Fibroblast of skin of right biceps (primary cell): ENCODE measurements around the gene NKPD1.
"Not testable (repeated sequence)": the region's sequence is repeated elsewhere in the genome, so short reads cannot be mapped to it uniquely, and the experiment has no call there.

ENCODE experiments used
- DNase-seq: peaks from one replicate; pipeline ENCODE4 v3.0.0-alpha.2; 2013

NKPD1 gene

DNA sequence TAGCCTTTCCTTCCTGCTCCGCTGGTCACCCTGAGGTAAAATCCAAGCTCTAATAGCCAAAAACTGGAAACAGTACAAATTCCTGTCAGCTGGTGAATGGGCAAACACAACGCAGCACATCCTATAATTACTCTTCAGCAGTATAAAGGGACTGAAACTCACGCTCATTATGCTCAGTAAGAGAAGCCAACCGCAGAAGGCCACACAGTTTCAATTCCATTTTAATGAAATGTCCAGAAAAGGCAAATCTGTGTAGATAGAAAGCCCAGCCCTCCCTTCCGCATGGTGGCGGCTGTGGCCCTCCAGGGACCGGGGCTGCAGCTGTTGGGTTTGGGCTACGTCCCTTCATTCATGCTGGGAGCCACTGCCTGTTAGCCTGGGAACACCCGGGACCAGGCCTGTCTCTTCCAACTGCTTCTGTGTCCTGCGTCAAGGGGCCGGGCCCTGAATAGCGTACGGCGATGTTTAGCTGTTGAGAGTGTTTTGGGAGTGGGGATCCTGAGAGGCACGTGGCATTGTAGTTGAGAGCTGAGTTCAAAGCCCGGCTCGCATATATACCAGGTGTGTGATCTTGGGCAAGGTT is 23.5 kb downstream of the NKPD1 start:
- no peak for DNase-seq

- no peak for DNase-seq
Observed at GRCh38 chr19:45136507-45137178, 24.1 kb downstream of the NKPD1 start.

DNA sequence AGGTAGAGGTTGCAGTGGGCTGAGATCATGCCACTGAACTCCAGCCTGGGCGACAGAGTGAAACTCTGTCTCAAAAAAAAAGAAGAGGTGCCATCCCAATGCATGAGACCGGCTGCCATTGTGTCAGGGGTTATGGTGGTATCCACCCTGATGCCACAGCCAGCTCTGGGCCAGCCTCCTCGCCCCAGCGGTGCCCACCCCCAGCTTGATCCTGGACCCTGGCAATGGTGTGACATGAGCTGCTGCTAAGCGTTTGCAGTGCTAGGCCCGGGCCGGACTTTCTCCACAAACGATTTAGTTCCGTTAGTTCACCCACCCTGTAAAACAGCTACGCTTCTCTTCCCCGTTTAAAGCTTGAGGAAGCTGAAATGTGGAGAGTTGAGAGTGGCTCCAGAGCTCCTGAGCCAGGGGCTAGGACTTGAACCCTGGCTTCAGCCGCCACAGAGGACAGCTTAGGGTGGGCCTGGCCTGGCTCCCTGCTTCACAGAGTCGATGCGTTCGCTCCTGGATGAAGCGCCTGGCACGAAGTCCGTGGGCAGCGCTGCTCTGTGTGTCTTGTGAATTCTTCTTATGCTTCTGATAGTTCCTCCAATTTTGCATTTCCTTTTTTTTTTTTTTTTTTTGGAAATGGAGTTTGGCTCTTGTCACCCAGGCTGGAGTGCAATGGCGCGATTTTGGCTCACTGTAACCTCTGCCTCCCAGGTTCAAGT is 25.5 kb downstream of the NKPD1 start:
- no peak for DNase-seq

DNA sequence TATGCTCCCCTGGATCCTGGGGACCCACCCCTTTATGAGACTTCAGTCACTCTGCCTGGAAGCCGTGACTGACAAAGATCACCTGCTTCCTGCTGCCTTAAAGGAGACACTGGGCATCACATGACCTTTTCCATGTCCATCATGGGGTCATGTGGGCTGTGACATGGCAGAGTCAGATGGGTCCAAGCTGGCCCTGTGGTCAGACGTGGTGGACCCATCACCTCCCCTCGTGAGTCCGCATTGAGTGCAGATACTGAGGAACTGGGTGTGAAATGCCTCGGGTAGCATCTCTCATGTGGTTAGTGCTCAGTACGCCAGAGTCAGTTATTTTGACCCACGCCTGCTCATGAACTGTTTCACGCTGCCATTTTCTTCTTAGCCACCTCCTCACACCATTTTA is 27.1 kb downstream of the NKPD1 start:
- DNase-seq: no peak

GRCh38 chr19:45130888-45131615 is 29.7 kb downstream of the NKPD1 start:
- DNase-seq: no peak

DNA sequence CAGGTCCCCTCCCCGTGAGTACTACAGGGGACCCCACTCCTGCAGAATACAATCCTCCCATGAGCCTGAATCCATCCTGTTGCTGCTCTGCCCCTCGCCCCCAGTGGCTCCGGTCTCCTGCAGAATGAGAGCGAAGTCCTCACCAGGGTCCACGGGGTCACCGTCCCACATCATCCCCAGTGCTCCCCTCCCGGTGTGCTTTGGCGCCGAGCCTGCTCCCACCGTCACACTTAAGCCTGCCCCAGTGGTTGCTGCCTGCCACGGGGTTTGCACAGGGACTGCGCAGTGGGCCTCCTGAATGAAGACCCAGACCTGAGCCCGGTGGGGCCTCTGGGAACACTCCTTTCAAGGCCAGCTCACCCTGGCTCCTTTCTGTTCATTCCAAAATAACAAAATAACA is 30.5 kb downstream of the NKPD1 start:
- no peak for DNase-seq

GRCh38 chr19:45128806-45129205 is 32.0 kb downstream of the NKPD1 start:
- no peak for DNase-seq

DNA sequence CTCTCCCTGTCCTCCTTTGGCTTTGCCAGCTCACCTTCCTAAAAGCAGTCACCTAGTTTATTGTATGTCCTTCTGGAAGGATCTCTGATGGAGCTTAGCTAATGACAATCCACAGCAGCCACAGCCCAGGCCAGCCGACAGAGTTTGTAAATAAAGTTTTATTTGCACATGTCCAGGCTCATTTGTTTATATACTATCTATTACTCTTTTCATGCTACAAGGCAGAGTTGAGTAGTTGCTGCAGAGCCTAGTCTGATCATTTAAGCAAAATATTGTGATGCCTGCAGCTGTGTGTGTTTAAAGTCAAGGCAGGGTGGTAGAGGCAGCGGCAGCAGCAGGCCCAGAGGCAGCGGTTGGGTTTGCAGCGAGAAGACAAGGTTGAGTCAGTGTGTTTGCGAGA is 32.6 kb downstream of the NKPD1 start:
- DNase-seq: no peak

- DNase-seq: no peak
Observed at GRCh38 chr19:45126654-45127053, 34.1 kb downstream of the NKPD1 start.

GRCh38 chr19:45125975-45126493 is 34.7 kb downstream of the NKPD1 start:
- peak; percentile 46 for DNase-seq

- no peak for DNase-seq
Observed at GRCh38 chr19:45125360-45125759, 35.4 kb downstream of the NKPD1 start.

DNA sequence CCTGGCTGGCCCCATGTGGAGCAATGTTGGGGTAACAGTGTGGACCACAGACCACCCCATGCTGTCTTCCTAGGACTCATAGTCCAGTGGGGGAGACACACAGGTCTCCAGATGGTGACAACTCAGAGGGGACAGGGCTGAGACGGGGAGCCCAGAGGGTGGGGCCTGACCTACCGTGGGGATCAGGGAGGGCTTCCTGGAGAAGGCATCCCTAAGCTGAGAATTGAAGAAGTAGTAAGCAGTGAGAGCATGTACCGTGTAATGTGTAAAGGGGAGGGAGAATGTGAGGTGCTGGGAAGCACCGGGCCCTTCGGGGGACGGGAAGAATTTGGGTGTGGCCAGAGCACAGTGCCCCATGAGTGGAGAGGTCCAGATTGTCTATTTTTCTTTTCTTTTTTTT is 36.8 kb downstream of the NKPD1 start:
- DNase-seq: no peak

DNA sequence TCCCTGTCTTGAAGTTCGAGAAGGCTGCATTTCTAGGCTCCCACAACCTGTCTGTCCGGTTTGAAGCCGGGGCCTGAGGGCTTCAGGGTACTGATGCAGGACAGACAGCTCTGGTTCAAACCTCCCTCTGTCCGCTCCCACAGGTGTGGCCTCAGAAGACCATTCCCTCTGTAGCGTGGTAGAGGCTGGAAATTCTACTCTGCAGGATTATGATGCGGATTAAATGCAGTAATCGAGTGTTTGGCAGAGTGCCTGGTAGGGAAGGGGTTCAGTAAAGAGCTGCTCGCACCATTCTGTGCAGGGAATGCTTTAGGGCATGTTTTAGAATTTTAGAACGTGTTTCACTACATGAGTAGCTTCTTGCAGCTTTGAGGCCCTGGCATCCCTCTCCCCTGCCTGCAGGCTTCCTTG is 37.3 kb downstream of the NKPD1 start:
- no peak for DNase-seq

- no peak for DNase-seq
Observed at GRCh38 chr19:45122832-45123231, 38.0 kb downstream of the NKPD1 start.

- no peak for DNase-seq
Observed at GRCh38 chr19:45121827-45122345, 38.9 kb downstream of the NKPD1 start.

- no peak for DNase-seq
Observed at GRCh38 chr19:45119582-45119981, 41.2 kb downstream of the NKPD1 start.

DNA sequence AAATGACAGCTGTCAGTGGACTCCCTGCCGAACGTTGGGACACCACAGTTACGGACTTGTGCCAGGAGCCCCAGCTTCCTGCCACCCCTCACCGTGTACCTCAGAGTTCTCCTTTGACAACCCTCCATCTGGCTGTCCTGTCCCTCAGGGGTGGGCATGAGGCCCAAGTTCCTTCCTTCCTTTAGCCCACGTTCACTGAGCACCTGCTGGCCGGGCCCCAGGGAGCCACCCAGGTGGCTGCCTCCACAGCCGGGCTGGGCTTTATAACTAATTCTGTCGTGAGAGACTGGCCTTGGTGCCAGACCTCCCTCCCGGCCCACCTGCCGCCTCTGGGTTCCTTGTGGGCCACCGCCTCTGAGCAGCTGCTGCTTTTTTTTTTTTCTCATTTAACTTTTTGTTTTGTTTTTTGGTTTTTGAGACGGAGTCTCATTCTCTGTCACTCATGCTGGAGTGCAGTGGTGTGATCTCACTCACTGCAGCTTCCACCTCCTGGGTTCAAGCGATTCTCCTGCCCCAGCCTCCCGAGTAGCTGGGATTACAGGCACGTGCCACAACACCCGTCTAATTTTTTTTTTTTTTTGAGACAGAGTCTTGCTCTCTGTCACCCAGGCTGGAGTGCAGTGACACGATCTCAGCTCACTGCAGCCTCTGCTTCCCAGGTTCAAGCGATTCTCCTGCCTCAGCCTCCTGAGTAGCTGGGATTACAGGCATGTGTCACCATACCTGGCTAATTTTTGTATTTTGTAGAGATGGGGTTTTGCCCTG is 42.0 kb downstream of the NKPD1 start:
- DNase-seq: not testable (repeated sequence)

GRCh38 chr19:45118106-45118505 is 42.7 kb downstream of the NKPD1 start:
- no peak for DNase-seq

- DNase-seq: no peak
Observed at GRCh38 chr19:45117671-45118070, 43.1 kb downstream of the NKPD1 start.

DNA sequence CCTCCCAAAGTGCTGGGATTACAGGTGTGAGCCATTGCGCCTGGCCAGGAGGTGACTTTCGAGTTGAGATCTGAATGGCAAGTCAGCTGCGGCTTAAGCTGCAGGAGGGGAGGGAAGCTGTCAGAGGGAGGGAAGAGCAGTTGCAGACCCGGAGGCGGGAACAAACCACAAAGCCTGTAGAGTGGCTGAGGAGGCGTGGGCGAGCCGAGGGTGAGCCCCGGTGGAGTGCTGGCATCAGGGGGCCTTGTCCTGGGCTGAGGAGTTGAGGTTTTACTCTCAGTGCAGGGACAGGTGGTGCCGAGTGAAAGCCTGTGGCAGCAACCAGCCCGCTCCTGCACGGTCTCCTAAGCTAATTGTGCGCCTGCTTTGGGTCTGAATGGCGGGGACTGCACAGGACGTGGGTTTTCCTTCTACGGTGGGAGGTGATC is 43.6 kb downstream of the NKPD1 start:
- DNase-seq: no peak

- DNase-seq: no peak
Observed at GRCh38 chr19:45115809-45116615, 44.8 kb downstream of the NKPD1 start.
